B cell (primary cell): ENCODE measurements around the gene BUB1.

Source experiments
- EZH2 ChIP-seq: IDR thresholded peaks from 2 replicates; pipeline ENCODE4 v1.6.1; 2012; ENCODE audit warnings: borderline replicate concordance, low read depth, mild to moderate bottlenecking, moderate library complexity, low read length; ENCODE audit not compliant: insufficient read depth, poor library complexity, severe bottlenecking
- TF ChIP-seq, protein P1 (sequence below): fragments of 200-600 bp; IDR thresholded peaks from one replicate; pipeline ENCODE4 v1.8.0; 2022; ENCODE audit warnings: antibody characterized with exemption, mild to moderate bottlenecking

DNA sequence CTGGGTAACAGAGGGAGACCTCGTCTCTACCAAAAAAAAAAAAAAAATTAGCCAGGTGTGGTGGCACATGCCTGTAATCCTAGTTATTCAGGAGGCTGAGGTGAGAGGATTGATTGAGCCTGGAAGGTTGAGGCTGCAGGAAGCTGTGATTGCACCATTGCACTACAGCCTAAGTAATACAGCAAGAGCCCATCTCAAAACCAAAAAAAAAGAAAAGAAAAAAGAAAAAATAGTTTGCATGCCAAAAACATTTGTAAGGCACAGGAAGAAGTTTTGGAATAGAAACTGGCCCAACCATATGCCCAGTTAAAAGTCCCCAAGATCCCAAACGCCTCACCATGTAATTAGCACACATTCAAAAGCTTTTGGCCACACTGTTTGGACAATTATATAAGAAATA, 41.1 kb upstream of the BUB1 start:
- no peak for TF ChIP-seq EZH2
- TF ChIP-seq, protein P1, sequence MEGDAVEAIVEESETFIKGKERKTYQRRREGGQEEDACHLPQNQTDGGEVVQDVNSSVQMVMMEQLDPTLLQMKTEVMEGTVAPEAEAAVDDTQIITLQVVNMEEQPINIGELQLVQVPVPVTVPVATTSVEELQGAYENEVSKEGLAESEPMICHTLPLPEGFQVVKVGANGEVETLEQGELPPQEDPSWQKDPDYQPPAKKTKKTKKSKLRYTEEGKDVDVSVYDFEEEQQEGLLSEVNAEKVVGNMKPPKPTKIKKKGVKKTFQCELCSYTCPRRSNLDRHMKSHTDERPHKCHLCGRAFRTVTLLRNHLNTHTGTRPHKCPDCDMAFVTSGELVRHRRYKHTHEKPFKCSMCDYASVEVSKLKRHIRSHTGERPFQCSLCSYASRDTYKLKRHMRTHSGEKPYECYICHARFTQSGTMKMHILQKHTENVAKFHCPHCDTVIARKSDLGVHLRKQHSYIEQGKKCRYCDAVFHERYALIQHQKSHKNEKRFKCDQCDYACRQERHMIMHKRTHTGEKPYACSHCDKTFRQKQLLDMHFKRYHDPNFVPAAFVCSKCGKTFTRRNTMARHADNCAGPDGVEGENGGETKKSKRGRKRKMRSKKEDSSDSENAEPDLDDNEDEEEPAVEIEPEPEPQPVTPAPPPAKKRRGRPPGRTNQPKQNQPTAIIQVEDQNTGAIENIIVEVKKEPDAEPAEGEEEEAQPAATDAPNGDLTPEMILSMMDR: no peak
